ENCODE results near the gene ANKRD36. TPM values are rescaled to one million over a fixed set of nuclear protein-coding genes. Genes with fewer than 3 reads are reported as not detected.
"Not testable (repeated sequence)": the region's sequence is repeated elsewhere in the genome, so short reads cannot be mapped to it uniquely, and the experiment has no call there.

The ANKRD36 gene
- total and polyA plus RNA-seq, 9 donors, result 5.1 to 38.0 (median 10.2) TPM

DNA sequence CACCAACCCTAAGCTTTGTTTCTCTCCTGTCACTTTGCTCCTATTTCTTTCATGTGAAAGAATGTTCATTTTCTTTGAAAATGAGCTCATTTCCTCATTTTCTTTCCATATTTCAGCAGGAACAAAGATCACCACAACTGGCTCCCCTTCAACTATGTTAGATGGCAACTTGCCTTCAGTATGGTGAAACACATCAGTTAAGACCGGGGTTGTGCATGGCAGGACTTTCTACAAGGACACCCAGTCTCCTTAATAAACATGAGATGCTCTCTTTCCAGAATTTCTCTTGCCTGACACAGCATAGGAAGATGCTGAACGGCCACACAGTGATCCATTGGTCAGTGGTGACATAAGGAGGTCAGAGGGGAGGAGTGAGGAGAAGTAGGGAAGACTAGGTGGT, 172.2 kb downstream of the ANKRD36 start:
- H3K36me3 ChIP-seq (ENCODE audit: control insufficient read depth, insufficient read depth, low read length); H3K27me3 ChIP-seq (ENCODE audit: control insufficient read depth, insufficient read depth, low read length); DNase-seq; H3K9me3 ChIP-seq (replicated peaks; ENCODE audit: control insufficient read depth, low read depth, low read length); H3K27ac ChIP-seq (ENCODE audit: low read length); H3K4me3 ChIP-seq (ENCODE audit: low read length); H3K4me1 ChIP-seq (ENCODE audit: control insufficient read depth, insufficient read depth, low read length): not testable (repeated sequence)
- no CpG with 5 or more reads among the region's 2 CpGs for WGBS (ENCODE audit: insufficient coverage)

DNA sequence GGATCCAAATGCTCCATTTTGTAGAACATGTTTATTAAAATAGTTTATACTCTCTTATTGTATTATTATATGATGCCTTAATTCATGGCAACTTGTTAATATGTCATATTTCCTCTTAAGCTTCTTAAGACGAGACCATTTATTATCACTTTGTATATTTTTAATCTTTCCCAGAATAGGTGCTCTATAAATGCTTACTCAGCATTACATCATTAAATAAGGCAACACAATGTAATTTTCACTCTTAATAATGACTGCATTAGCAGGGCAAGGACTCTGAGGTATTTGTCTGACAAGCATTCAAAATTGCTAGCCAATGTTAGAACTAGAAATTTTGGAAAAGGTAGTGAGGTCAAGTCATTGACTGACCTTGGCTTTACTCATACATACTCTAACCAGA, 180.7 kb downstream of the ANKRD36 start:
- no CpG with 5 or more reads among the region's 1 CpG for WGBS (ENCODE audit: insufficient coverage)
- not testable (repeated sequence) for DNase-seq

More for the DNA sequence above, 180.7 kb downstream of the ANKRD36 start:
- H3K4me3 ChIP-seq (ENCODE audit: low read length); H3K4me1 ChIP-seq (ENCODE audit: control insufficient read depth, insufficient read depth, low read length); H3K36me3 ChIP-seq (ENCODE audit: control insufficient read depth, insufficient read depth, low read length); H3K9me3 ChIP-seq (replicated peaks; ENCODE audit: control insufficient read depth, low read depth, low read length); H3K27ac ChIP-seq (ENCODE audit: low read length); H3K27me3 ChIP-seq (ENCODE audit: control insufficient read depth, insufficient read depth, low read length): not testable (repeated sequence)

Other genes starting within 250 kb of the ANKRD36 start
- 26.3 TPM for gene SEMA4C, start 243.1 kb upstream of the ANKRD36 start, total RNA-seq
- gene SEMA4C, start 243.1 kb upstream of the ANKRD36 start, polyA plus RNA-seq (ENCODE audit: insufficient read depth in 1 of 8, insufficient read length in 8 of 8, low replicate concordance in 1 of 8), result 10 to 100 TPM; 28.6 to 39.1 (median 33.7) TPM
- 0.40 TPM for gene FAM178B, start 126.6 kb upstream of the ANKRD36 start, total RNA-seq
- gene FAM178B, start 126.6 kb upstream of the ANKRD36 start, polyA plus RNA-seq (ENCODE audit: insufficient read depth in 1 of 8, insufficient read length in 8 of 8, low replicate concordance in 1 of 8), result 1 to 10 TPM in 4 of 8 donors, under 1 TPM in 4; 0.38 to 1.3 (median 0.94) TPM
- gene FAHD2B, start 18.3 kb upstream of the ANKRD36 start, total RNA-seq, result 9.6 TPM
- 10 to 100 TPM in 5 of 8 donors, 1 to 10 TPM in 3; 5.1 to 14.0 (median 11.6) TPM for gene FAHD2B, start 18.3 kb upstream of the ANKRD36 start, polyA plus RNA-seq (ENCODE audit: insufficient read depth in 1 of 8, insufficient read length in 8 of 8, low replicate concordance in 1 of 8)